HG02943 (cell line): Measurements from ENCODE around the gene KIF6.

Experiments
- ATAC-seq: cut with Tn5 transposase; IDR thresholded peaks from one replicate; pipeline ENCODE4 v1.9.1; 2021; ENCODE audit warnings: mild to moderate bottlenecking, low read depth, moderate library complexity; ENCODE audit not compliant: unreplicated experiment

The KIF6 gene

GRCh38 chr6:39428152-39428551 is 297.1 kb downstream of the KIF6 start:
- ATAC-seq, result no peak

GRCh38 chr6:39426073-39426456 is 299.1 kb downstream of the KIF6 start:
- no peak for ATAC-seq

- no peak for ATAC-seq
Measured at GRCh38 chr6:39425346-39426072, 299.7 kb downstream of the KIF6 start.

- no peak for ATAC-seq
Measured at GRCh38 chr6:39424831-39425230, 300.4 kb downstream of the KIF6 start.

GRCh38 chr6:39422238-39422637 is 303.0 kb downstream of the KIF6 start:
- no peak for ATAC-seq

DNA sequence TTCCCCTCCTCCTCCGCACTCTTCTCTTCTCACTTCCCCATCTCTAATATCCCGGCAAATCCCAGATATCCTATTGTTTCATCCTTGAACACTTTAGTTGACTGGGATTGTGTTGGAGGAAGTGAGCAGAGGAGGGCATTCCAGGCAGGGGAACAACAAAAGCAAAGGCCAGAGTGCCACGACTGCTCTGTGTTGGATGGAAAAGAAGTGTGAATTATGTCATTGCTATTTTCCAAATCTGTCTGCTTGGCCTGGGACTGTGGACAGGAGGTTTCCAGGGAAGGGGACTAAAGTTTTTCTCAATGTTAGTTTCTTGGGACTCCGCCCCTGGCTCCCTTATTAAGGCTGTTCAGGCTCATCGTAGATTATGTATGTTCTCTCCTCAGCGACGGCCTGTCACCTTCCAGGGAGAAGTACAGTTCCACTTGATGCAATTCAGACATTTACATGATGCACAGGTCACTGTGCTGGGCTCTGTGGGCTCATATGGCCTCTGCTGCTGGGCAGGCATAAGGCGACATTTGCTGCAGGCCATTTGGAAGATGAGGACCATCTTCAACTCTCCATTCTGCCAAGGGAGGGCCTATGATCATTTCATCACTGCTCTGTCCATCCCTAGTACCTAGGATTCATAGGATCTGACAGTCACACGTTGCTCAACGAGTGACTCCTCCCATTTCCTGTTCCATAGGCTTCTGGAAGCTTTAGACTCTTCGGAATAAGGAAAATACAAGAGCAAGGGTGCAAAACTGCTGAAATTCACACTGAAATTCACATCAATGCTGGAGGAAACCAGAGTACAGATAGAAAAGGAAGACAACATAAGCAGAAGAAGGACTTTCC is 303.6 kb downstream of the KIF6 start:
- ATAC-seq, result no peak

DNA sequence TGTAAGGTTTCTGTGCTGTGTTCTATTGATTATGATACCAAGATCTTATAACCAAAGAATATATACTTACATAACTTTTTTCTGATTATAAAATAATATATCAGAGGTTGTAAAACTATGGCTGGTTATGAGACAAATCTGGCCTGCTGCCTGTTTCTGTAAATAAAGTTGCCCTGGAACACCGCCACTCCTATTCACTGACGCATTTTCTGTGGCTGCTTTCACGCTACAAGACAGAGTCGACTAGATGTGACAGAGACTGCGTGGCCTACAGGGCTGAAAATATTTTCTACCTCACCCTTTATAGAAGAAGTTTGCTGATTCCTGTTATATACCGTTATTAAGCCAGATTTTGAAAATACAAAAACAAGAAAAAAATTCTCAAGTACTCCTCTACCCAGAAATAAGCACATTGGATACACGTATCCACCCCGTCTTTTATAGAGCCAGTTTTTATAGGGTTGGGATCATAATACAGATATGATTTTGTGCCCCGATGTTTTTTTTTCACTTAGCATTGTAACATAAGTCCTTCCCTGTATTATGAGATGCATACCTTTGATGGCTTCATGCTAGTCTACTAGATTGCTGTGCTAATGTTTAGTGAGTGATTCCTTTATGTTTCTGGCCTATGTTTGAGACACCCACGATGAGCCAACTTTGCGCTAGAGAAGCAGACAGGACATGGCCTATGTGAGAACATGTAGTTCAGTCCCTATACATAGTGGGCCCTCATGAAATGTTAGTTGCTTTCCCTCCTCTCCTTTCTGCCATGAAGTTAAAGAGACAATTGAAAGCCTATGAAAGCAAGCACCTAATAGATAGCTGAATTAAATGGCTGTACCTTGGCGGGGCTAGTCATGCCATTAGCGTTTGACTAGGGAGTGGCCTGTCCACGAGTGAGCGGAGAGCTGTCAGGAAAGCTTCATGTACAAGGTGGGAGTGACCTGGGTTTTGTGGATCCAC is 304.6 kb downstream of the KIF6 start:
- ATAC-seq, result no peak

- ATAC-seq, result no peak
Measured at GRCh38 chr6:39419607-39420006, 305.6 kb downstream of the KIF6 start.

DNA sequence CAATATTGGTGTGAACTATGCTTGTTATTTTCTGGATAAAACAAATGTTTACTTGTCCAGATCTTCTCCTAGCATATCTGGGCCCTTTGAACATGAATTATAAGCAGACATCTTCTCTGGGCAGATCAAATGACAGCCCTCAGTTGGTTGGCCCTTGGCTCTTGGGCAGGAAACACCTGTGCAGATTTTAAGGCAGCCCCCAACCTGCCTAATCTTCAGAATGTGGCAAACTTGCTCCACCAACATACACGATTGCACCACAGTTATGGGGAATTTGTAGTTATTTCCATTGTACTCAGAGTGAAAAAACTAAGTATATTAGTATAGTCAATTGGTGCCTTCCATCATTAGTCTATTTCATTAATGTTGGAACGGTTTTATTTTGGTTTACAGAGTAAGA is 307.8 kb downstream of the KIF6 start:
- ATAC-seq, result no peak

- no peak for ATAC-seq
Measured at GRCh38 chr6:39416728-39417127, 308.5 kb downstream of the KIF6 start.

DNA sequence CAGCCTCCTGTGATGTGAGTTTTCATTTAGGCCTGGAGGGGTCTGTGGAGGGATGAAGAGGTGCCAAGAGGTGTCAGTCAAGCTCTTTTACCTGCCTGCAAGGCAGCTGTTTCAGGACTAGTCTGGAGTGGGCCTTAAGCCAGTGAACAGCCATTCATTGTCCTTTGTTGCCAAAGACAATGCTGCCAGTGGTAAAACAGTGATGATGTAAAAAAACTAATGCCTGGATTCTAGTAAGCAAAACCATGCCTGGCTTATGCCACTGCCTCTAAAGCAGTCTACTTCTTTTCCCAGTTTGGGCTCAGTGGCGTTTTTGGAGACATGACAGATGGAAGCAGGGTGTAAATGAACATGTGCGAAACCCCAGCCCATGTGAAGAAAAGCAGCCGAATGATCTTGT is 309.2 kb downstream of the KIF6 start:
- no peak for ATAC-seq

DNA sequence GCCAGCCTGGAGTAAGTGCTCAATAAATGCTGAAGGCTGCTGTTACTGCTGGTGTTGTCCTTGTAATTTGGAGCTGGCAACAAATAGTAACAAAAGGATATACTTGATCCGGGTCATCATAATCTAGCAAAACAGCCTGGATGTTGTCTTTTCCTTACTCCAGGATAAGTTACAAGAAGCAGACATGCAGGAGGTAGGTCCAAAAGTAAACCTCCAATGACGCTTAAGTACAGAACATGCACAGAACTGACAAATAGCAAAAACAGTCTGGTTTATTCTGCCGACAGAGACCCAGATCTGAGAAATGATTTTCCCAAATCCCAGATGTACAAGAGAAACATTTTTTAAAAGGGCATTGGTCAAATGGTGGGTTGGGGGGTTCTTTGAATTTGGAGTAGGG is 309.7 kb downstream of the KIF6 start:
- ATAC-seq, result no peak

DNA sequence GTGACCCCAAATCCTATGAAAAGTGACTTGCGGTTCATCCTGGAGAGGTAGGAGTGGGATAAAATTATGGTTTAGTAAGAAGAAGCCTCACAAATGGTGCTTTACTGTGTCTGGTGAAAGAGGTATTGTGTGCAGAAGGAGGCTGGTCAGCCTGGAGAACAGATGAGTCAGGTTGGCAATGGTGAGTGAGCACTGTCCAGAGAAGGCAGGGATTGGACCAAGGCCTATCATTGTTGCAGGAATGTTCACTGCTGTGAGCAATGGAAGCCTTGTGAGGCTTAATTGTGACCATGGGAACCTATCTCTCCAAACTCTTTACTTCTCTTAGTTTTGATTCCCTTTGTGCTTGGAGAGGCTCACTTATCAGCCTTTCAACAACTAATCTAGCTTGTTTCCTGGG is 313.7 kb downstream of the KIF6 start:
- no peak for ATAC-seq

- no peak for ATAC-seq
Measured at GRCh38 chr6:39411001-39411400, 314.2 kb downstream of the KIF6 start.

DNA sequence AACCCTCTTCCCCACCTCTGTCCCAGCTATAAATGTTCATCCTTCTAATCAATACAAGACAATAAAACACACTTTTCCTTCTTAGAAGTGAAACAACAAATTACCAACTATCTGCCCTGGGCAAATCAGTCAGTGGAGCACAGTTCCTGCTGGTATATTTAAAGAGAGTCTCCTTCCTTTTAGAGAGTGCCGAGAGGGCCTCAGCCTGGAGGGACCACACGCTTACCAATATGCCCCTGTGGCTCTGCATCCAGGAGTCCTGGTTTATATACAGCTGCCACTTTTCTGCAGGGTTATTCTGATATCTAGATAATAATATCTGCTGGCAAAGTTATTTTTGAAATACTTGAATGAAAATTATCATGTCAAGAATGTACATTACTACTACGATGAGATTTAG is 315.3 kb downstream of the KIF6 start:
- no peak for ATAC-seq

GRCh38 chr6:39407446-39407993 is 317.7 kb downstream of the KIF6 start:
- no peak for ATAC-seq

DNA sequence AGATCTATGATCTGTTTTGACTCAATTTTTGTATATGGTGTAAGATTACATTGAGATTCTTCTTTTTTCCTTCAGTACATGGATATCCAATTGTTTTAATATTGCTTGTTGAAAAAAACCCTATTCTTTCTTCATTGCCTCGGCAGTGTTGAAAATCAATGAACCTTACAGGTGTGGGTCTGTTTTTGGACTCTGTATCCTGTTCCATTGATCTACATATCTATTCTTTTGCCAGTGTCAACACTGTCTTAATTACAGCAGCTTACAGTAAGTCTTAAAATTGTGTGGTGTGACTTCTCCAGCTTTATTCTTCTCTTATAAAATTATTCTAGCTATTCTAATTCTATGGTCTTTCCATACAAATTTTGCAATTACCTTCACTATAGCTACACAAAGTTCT is 320.9 kb downstream of the KIF6 start:
- ATAC-seq, result no peak

- no peak for ATAC-seq
Measured at GRCh38 chr6:39403304-39403703, 321.9 kb downstream of the KIF6 start.

DNA sequence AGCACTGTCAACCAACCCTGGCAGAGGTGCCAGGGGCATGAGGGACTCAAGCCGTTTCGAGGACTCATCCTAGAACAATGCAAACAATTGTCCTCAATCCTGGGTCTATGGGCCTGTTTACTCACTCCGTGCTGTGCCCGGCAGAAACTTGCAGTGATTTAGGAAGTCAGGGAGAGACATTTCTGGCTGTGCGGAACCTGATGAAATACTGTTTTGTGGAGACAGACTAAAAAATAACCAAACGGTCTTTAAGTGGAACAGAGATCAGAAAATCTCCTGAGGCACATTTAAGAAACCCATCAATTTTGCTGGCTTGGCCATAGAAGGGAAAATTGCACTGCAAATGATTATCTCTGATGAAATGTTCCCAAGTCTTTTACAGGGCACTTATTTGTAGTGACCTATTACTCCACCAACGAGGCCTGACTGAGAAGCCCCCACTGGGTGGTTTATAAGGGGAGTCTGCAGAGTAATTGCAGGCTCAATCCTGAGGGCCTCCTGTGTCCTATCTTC is 322.9 kb downstream of the KIF6 start:
- ATAC-seq, result no peak

DNA sequence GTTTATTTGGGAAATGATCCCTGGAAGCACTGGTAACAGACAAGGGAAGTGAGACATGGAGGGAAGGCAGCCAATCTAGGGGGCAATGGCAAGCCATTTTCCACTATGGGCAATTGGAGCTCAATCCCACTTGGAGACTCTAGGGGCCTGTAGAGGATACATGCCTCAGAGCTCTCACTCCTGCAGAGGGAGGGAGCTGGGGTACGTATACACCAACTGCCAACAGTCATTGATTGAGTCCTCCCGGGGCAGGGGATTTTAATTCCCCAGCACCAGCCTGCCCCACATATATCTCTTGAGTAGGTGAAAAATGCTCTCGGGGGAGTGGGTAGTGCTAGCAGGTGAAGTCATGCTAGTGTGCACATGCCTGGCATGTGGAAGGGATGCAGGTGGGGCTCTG is 323.8 kb downstream of the KIF6 start:
- no peak for ATAC-seq
